SKM-1 treated with dmso at 0.1 percent for 144 hours (cell line): ENCODE results near the gene NEK2.

ENCODE experiments used
- DNase-seq: peaks from one replicate; lab custom pipeline; 2025; ENCODE audit not compliant: unreplicated experiment; lab: John Stamatoyannopoulos, UW

The NEK2 gene

DNA sequence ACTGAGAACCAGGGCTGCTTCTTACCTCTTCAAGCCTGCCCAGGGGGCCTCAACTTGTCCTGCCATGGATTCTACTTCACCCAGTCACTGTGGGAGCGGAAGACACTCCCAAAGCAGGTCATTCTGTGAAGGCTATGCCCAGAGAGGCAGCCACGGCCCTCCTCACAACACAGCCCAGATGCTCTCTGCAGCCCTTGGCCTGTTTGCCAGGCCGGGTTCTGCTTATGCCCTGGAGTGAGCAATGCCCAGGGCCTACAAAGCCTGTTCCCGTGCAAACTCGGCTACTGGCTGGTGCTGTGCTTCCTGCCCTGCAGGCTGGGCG is 62.7 kb downstream of the NEK2 start:
- DNase-seq, result no peak
